Fibroblast of lung (primary cell): Measurements from ENCODE around the gene ANKH.

ENCODE experiments used
- EZH2 ChIP-seq: IDR thresholded peaks from 2 replicates; pipeline ENCODE4 v1.5.1; 2012; ENCODE audit warnings: low read length, control low read depth, mild to moderate bottlenecking; ENCODE audit errors: missing control alignments
- TF ChIP-seq, protein P1 (sequence below), 2 donors: IDR thresholded peaks in 1 of 2; conservative IDR thresholded peaks in 1 of 2; 1 replicate in 1 of 2; 2 replicates in 1 of 2; pipeline ENCODE4 v1.5.1; 2011 to 2012; ENCODE audit warnings: low read length in 2 of 2, control low read depth in 1 of 2, inconsistent platforms in 1 of 2, low read depth in 1 of 2, mild to moderate bottlenecking in 1 of 2

DNA sequence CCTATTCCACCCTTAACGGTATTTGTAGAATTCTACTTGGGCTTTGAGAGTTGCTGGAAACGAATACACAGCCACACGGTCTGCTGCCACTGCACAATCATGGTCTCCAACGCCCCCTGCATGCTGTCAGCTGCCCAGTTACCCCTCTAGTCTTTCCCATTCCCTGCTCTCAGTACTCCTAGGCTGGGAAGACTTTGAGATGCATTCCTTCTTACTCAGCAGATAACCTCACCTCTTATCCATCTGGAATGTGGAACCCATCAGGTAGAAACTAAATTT is 92.8 kb downstream of the ANKH start:
- TF ChIP-seq, protein P1, sequence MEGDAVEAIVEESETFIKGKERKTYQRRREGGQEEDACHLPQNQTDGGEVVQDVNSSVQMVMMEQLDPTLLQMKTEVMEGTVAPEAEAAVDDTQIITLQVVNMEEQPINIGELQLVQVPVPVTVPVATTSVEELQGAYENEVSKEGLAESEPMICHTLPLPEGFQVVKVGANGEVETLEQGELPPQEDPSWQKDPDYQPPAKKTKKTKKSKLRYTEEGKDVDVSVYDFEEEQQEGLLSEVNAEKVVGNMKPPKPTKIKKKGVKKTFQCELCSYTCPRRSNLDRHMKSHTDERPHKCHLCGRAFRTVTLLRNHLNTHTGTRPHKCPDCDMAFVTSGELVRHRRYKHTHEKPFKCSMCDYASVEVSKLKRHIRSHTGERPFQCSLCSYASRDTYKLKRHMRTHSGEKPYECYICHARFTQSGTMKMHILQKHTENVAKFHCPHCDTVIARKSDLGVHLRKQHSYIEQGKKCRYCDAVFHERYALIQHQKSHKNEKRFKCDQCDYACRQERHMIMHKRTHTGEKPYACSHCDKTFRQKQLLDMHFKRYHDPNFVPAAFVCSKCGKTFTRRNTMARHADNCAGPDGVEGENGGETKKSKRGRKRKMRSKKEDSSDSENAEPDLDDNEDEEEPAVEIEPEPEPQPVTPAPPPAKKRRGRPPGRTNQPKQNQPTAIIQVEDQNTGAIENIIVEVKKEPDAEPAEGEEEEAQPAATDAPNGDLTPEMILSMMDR (conservative IDR thresholded peaks at IDR 0.05 in 1 of 2, IDR thresholded peaks at IDR 0.05 in 1 of 2; ENCODE audit: low read depth in 1 of 2, low read length in 2 of 2), result no peak
- TF ChIP-seq EZH2, result no peak
